Mesendoderm (in vitro differentiated cells): ENCODE measurements around the gene GOLPH3L.
A peak's percentile ranks its signal among the peaks of the same experiment; 100 is the strongest.
"Not testable (repeated sequence)": the region's sequence is repeated elsewhere in the genome, so short reads cannot be mapped to it uniquely, and the experiment has no call there.

ENCODE experiments used
- DNase-seq: peaks from one replicate; pipeline ENCODE4 v3.0.0; 2013
- H2AK5ac ChIP-seq: 2 replicates; pipeline ENCODE4 v1.6.1; 2013; ENCODE audit warnings: low read length, inconsistent platforms
- H2BK120ac ChIP-seq: 2 replicates; pipeline ENCODE4 v1.6.1; 2013; ENCODE audit warnings: low read depth, mild to moderate bottlenecking, low read length, moderate library complexity, mixed read lengths
- H2BK15ac ChIP-seq: replicated peaks from 2 replicates; pipeline ENCODE4 v1.6.1; 2013; ENCODE audit warnings: low read depth, mild to moderate bottlenecking, moderate library complexity
- H2BK5ac ChIP-seq: 2 replicates; pipeline ENCODE4 v1.6.1; 2013; ENCODE audit warnings: low read length, inconsistent platforms
- H3K18ac ChIP-seq: 2 replicates; pipeline ENCODE4 v1.6.1; 2013; ENCODE audit warnings: mild to moderate bottlenecking, low read length, mixed read lengths
- H3K23ac ChIP-seq: one replicate; pipeline ENCODE4 v1.6.1; 2013; ENCODE audit warnings: low read length
- H3K27ac ChIP-seq: 2 replicates; pipeline ENCODE4 v1.5.1; 2013; ENCODE audit warnings: low read depth, mild to moderate bottlenecking, inconsistent platforms, low read length, moderate library complexity
- H3K27me3 ChIP-seq: 2 replicates; pipeline ENCODE4 v1.6.1; 2013; ENCODE audit warnings: low read length, control low read depth, mild to moderate bottlenecking, inconsistent platforms; ENCODE audit not compliant: insufficient read depth, poor library complexity
- H3K36me3 ChIP-seq: 2 replicates; pipeline ENCODE4 v1.6.1; 2013; ENCODE audit warnings: low read length, inconsistent platforms; ENCODE audit not compliant: control insufficient read depth, insufficient read depth
- H3K4ac ChIP-seq: one replicate; pipeline ENCODE4 v1.6.1; 2013; ENCODE audit warnings: low read depth, mild to moderate bottlenecking, low read length, moderate library complexity
- H3K4me1 ChIP-seq: 2 replicates; pipeline ENCODE4 v1.6.1; 2013; ENCODE audit warnings: low read depth, low read length, inconsistent platforms; ENCODE audit not compliant: control insufficient read depth
- H3K4me2 ChIP-seq: 2 replicates; pipeline ENCODE4 v1.6.1; 2013; ENCODE audit warnings: low read length
- H3K4me3 ChIP-seq: 2 replicates; pipeline ENCODE4 v1.5.1; 2013; ENCODE audit warnings: mild to moderate bottlenecking, low read length
- H3K56ac ChIP-seq: one replicate; pipeline ENCODE4 v1.6.1; 2013; ENCODE audit warnings: low read length
- H3K79me1 ChIP-seq: 2 replicates; pipeline ENCODE4 v1.6.1; 2013; ENCODE audit warnings: low read length, inconsistent platforms
- H3K79me2 ChIP-seq: 2 replicates; pipeline ENCODE4 v1.6.1; 2013; ENCODE audit warnings: mild to moderate bottlenecking, low read length; ENCODE audit not compliant: control insufficient read depth, insufficient read depth
- H3K9ac ChIP-seq: 2 replicates; pipeline ENCODE4 v1.6.1; 2013; ENCODE audit warnings: low read length, inconsistent platforms
- H4K5ac ChIP-seq: one replicate; pipeline ENCODE4 v1.6.1; 2013; ENCODE audit warnings: low read length
- H4K8ac ChIP-seq: one replicate; pipeline ENCODE4 v1.6.1; 2013; ENCODE audit warnings: low read depth, mild to moderate bottlenecking, control low read depth, low read length, moderate library complexity
- WGBS: extraction: QIAGEN DNeasy Blood & Tissue Kit; methylation state at CpG from one replicate; pipeline ENCODE4 v1.1.7; 2013; ENCODE audit warnings: low lambda C conversion rate, missing lambda C conversion rate; ENCODE audit not compliant: insufficient coverage; ENCODE audit errors: extremely low coverage; 5-methylcytosine and 5-hydroxymethylcytosine counted together

GOLPH3L gene

GRCh38 chr1:150603711-150604110 lies 93.2 kb downstream of the GOLPH3L start:
- WGBS, result no CpG with 5 or more reads among the region's 3 CpGs
- H3K27ac ChIP-seq, result no peak overlapping the region

GRCh38 chr1:150602372-150602771 lies 94.6 kb downstream of the GOLPH3L start:
- H4K5ac ChIP-seq, H3K18ac ChIP-seq, H3K79me1 ChIP-seq, H3K79me2 ChIP-seq, H4K8ac ChIP-seq, H3K4ac ChIP-seq, H3K4me2 ChIP-seq, H2BK15ac ChIP-seq, H3K56ac ChIP-seq, DNase-seq, H3K27ac ChIP-seq, H2BK5ac ChIP-seq, H2AK5ac ChIP-seq, H2BK120ac ChIP-seq, H3K23ac ChIP-seq, H3K4me1 ChIP-seq, H3K27me3 ChIP-seq, H3K36me3 ChIP-seq, H3K4me3 ChIP-seq, H3K9ac ChIP-seq: not testable (repeated sequence)
- WGBS, result no CpG with 5 or more reads among the region's 12 CpGs

More at GRCh38 chr1:150603711-150604110, 93.2 kb downstream of the GOLPH3L start:
- Histone ChIP-seq H3K18ac (no peak overlapping the region), H3K56ac (peak overlapping the region; percentile 2), H3K79me1 (peaks cover 2% of the 10 kb centered on the region), H3K23ac (no peak overlapping the region), H3K4ac (peak overlapping the region; percentile 81), H2BK15ac (peak overlapping the region; percentile 76), H3K4me1 (peaks cover 4% of the 10 kb centered on the region), H4K8ac (no peak overlapping the region), H3K36me3 (no peaks in the 10 kb centered on the region), H3K9ac (no peak overlapping the region), H3K79me2 (no peaks in the 10 kb centered on the region), H3K4me3 (no peak overlapping the region), H2BK120ac (no peak overlapping the region), H2AK5ac (no peak overlapping the region), H3K27me3 (no peaks in the 10 kb centered on the region), H2BK5ac (no peak overlapping the region), H4K5ac (no peak overlapping the region), H3K4me2 (no peak overlapping the region)
- DNase-seq, result no peak

- H3K56ac ChIP-seq, result no peak overlapping the region
- no peak for DNase-seq
- no peak overlapping the region for H2AK5ac ChIP-seq
- H4K8ac ChIP-seq, result no peak overlapping the region
- no peak overlapping the region for H2BK5ac ChIP-seq
- H3K18ac ChIP-seq, result no peak overlapping the region
- H4K5ac ChIP-seq, result no peak overlapping the region
- no peak overlapping the region for H3K9ac ChIP-seq
- H3K79me2 ChIP-seq, result no peaks in the 10 kb centered on the region
- H3K79me1 ChIP-seq, result peaks cover 2% of the 10 kb centered on the region
- H3K27ac ChIP-seq, result no peak overlapping the region
- no peak overlapping the region for H2BK15ac ChIP-seq
- H2BK120ac ChIP-seq, result no peak overlapping the region
- H3K27me3 ChIP-seq, result no peaks in the 10 kb centered on the region
- H3K36me3 ChIP-seq, result no peaks in the 10 kb centered on the region
- peaks cover 4% of the 10 kb centered on the region for H3K4me1 ChIP-seq
- no peak overlapping the region for H3K23ac ChIP-seq
- H3K4me2 ChIP-seq, result no peak overlapping the region
- H3K4ac ChIP-seq, result no peak overlapping the region
- no peak overlapping the region for H3K4me3 ChIP-seq
These were observed 95.4 kb downstream of the GOLPH3L start for GRCh38 chr1:150601540-150601939.

- H3K4me3 ChIP-seq, H2BK5ac ChIP-seq, H4K8ac ChIP-seq, H3K79me2 ChIP-seq, H2BK120ac ChIP-seq, DNase-seq, H2BK15ac ChIP-seq, H3K56ac ChIP-seq, H3K4me1 ChIP-seq, H3K36me3 ChIP-seq, H3K4ac ChIP-seq, H3K27ac ChIP-seq, H2AK5ac ChIP-seq, H3K27me3 ChIP-seq, H3K18ac ChIP-seq, H3K4me2 ChIP-seq, H3K79me1 ChIP-seq, H3K9ac ChIP-seq, H3K23ac ChIP-seq, H4K5ac ChIP-seq: not testable (repeated sequence)
- no CpG with 5 or more reads among the region's 4 CpGs for WGBS
These were observed 98.6 kb downstream of the GOLPH3L start for GRCh38 chr1:150598346-150598745.

- DNase-seq, result peak; percentile 25
- Histone ChIP-seq H3K56ac (no peak overlapping the region), H2BK120ac (no peak overlapping the region), H2BK15ac (no peak overlapping the region), H3K23ac (no peak overlapping the region), H3K4ac (no peak overlapping the region), H3K18ac (no peak overlapping the region), H3K9ac (no peak overlapping the region), H3K79me1 (no peaks in the 10 kb centered on the region), H3K4me3 (no peak overlapping the region), H3K27me3 (no peaks in the 10 kb centered on the region), H4K8ac (no peak overlapping the region), H3K27ac (no peak overlapping the region), H3K36me3 (no peaks in the 10 kb centered on the region), H2AK5ac (no peak overlapping the region), H3K4me2 (no peak overlapping the region), H3K79me2 (no peaks in the 10 kb centered on the region), H3K4me1 (no peaks in the 10 kb centered on the region), H4K5ac (no peak overlapping the region), H2BK5ac (no peak overlapping the region)
- WGBS, result no CpG with 5 or more reads among the region's 3 CpGs
These were observed 100.0 kb downstream of the GOLPH3L start for GRCh38 chr1:150596976-150597375.
